BLaER1 (cell line): ENCODE data around the gene SHROOM4.

Experiments
- H3K27ac ChIP-seq: shearing (Covaris generic); formaldehyde crosslinking; 2 replicates; pipeline ENCODE4 v1.8.1; 2022
- H3K27me3 ChIP-seq: shearing (Covaris generic); formaldehyde crosslinking; 2 replicates; pipeline ENCODE4 v1.8.1; 2022
- H3K36me3 ChIP-seq: shearing (Covaris generic); formaldehyde crosslinking; 2 replicates; pipeline ENCODE4 v1.8.1; 2022
- H3K4me1 ChIP-seq: shearing (Covaris generic); formaldehyde crosslinking; 2 replicates; pipeline ENCODE4 v1.8.1; 2022
- H3K4me2 ChIP-seq: shearing (Covaris generic); formaldehyde crosslinking; 2 replicates; pipeline ENCODE4 v1.8.1; 2022
- H3K4me3 ChIP-seq: shearing (Covaris generic); formaldehyde crosslinking; 2 replicates; pipeline ENCODE4 v1.8.1; 2022
- H3K9ac ChIP-seq: shearing (Covaris generic); formaldehyde crosslinking; 2 replicates; pipeline ENCODE4 v1.8.1; 2022
- H3K9me3 ChIP-seq: shearing (Covaris generic); formaldehyde crosslinking; 2 replicates; pipeline ENCODE4 v1.8.1; 2022
- H4K20me1 ChIP-seq: shearing (Covaris generic); formaldehyde crosslinking; 2 replicates; pipeline ENCODE4 v1.8.1; 2022
- Cebpa-rat ChIP-seq: shearing (Covaris generic); IDR thresholded peaks from 2 replicates; pipeline ENCODE4 v1.8.1; 2022

Gene SHROOM4

DNA sequence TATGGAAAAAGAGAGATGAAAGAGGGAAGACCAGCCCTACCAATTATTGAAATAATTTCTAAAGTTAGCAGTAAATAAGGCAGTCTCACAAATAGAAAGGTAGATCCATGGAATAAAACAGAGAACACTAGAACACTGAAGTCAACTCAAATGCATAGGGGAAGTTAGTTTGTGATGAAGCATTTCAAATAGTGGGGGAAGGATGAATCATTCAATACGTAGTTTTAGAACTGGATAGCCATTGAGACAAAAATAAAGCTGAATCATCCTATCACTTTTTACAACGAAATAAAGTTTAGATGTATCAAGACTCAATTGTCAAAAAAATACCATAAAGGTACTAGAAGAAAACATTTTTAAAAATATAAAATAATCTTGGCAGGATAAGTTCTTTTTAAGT is 200.1 kb downstream of the SHROOM4 start:
- H3K9ac ChIP-seq, result no peak overlapping the region
- H3K36me3 ChIP-seq, result no peaks in the 10 kb centered on the region
- no peak for TF ChIP-seq Cebpa-rat
- no peaks in the 10 kb centered on the region for H3K9me3 ChIP-seq
- no peak overlapping the region for H3K4me3 ChIP-seq
- peaks cover 64% of the 10 kb centered on the region for H3K27me3 ChIP-seq
- peaks cover 5% of the 10 kb centered on the region; the same call in 1 of the 2 replicates for H3K4me1 ChIP-seq
- no peak overlapping the region for H3K4me2 ChIP-seq
- no peak overlapping the region for H3K27ac ChIP-seq
- no peaks in the 10 kb centered on the region for H4K20me1 ChIP-seq

DNA sequence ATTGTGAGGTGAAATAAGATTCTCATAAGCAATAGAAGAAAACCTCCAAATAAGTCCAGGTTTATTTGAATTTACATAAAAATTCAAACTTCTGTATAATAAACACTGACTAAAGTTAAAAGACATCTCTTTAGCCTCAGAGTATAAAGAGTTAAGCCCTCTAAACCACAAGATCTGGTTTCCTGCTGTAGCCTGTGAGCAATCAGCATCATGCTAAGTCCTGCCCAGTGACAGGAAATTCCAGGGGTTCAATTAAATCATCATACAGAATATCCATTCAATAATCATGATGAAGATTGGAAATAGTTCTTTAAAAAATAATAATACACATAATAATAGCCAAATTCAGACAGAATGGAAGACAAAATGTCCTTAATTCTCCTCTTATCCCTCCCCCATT is 204.2 kb downstream of the SHROOM4 start:
- H3K4me1 ChIP-seq, result peaks cover 5% of the 10 kb centered on the region; the same call in 1 of the 2 replicates
- no peak overlapping the region for H3K4me3 ChIP-seq
- no peak overlapping the region for H3K9ac ChIP-seq
- no peak overlapping the region for H3K27ac ChIP-seq
- H3K9me3 ChIP-seq, result no peaks in the 10 kb centered on the region
- H3K36me3 ChIP-seq, result no peaks in the 10 kb centered on the region
- peaks cover 4% of the 10 kb centered on the region; the same call in 1 of the 2 replicates for H4K20me1 ChIP-seq
- H3K4me2 ChIP-seq, result no peak overlapping the region
- no peak for TF ChIP-seq Cebpa-rat
- peaks cover 65% of the 10 kb centered on the region for H3K27me3 ChIP-seq

DNA sequence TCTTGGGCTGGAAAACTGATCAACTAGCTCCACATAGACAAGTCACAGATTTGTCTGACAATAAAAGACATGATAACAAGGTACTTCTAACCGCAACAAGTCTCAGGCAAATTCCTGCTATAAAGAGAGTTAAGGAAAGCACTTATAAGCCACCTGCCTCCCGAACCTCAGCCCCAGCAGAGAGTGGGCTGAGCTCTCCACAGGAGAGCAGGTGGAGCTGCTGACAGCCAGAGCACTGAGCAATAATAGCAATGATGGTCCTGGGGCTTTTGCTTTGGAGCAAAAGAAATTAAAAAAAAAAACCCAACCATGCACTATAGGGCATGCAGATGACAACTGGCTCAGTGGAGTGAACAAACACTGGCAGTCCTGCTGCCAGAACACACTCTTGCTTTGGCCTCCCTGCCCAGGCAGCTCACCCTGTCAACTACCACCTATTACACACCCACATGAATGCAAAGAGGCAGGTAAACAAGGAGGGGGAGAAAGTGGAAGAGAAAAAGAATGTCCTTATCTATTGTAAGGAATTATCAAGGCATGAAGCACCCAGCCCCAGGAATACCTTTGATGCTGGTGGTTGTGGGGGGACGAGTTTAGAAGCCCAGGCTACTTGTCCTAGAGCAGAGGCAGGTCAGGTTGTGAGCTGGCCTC is 207.6 kb downstream of the SHROOM4 start:
- H3K4me2 ChIP-seq, result no peak overlapping the region
- H3K9ac ChIP-seq, result no peak overlapping the region
- H4K20me1 ChIP-seq, result peaks cover 4% of the 10 kb centered on the region; the same call in 1 of the 2 replicates
- H3K9me3 ChIP-seq, result no peaks in the 10 kb centered on the region
- no peak overlapping the region for H3K27ac ChIP-seq
- H3K4me1 ChIP-seq, result peaks cover 5% of the 10 kb centered on the region; the same call in 1 of the 2 replicates
- no peak for TF ChIP-seq Cebpa-rat
- H3K4me3 ChIP-seq, result no peak overlapping the region
- H3K27me3 ChIP-seq, result peaks cover 64% of the 10 kb centered on the region
- no peaks in the 10 kb centered on the region for H3K36me3 ChIP-seq

DNA sequence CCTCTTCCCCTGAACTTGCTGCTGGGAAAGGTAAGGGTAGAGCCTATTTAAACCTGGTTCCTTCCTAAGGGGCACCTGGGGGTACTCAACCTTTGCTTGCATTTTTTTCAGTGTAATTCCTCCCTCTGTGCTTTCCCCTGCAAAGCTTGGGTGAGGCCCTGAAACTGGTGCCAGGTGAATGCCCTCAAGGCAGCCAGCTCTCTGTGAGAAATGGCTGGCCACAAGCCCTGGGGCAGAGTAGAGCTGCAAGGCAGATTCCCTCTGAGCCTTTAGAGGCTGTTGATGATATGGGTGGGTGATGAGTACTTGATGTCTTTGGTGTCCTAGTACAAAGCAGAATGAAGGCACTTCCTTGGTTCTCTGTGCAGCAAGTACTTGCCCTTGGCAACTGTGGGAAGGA is 217.9 kb downstream of the SHROOM4 start:
- H3K4me2 ChIP-seq, result no peak overlapping the region
- no peaks in the 10 kb centered on the region for H3K9me3 ChIP-seq
- no peak overlapping the region for H3K9ac ChIP-seq
- H3K4me1 ChIP-seq, result no peaks in the 10 kb centered on the region
- no peaks in the 10 kb centered on the region; the same call in 1 of the 2 replicates for H4K20me1 ChIP-seq
- H3K4me3 ChIP-seq, result no peak overlapping the region
- H3K27me3 ChIP-seq, result peaks cover 80% of the 10 kb centered on the region
- no peaks in the 10 kb centered on the region for H3K36me3 ChIP-seq
- H3K27ac ChIP-seq, result no peak overlapping the region
- no peak for TF ChIP-seq Cebpa-rat

DNA sequence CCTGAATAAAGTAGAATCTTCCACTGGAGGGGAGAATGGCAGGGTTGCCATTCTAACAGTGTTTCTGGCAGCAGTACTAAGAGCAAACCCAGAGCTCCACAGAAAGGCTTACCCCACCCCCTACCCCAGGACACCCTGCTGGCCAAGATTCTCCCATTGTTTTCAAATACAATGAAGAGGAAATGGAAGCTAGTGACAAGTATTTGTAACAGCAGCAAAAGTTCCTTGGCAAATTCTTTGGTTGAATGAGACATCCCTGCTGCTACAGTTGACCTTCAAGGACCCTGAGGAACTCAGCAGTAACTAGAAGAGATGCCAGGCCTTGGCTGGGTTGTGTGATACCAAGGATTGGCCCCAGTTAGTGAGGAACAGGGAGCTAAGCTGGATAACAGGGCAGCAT is 219.2 kb downstream of the SHROOM4 start:
- no peak overlapping the region for H3K4me2 ChIP-seq

DNA sequence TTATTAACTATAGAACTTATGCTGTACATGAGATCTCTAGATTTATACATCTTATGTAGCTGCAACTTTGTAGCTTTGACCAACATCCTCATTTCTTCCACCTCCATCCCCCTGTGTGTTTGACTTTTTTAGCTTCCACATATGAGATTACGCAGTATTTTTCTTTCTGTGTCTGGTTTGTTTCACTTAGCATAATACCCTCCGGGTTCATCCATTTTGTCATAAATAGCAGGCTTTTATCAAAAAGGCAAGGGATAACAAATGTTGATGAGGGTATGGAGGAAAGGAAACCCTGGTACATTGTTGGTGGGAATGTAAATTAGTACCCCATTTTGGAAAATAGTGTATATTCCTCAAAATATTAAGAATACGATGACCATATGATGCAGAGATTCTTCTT is 227.0 kb downstream of the SHROOM4 start:
- no peaks in the 10 kb centered on the region for H3K36me3 ChIP-seq
- H4K20me1 ChIP-seq, result no peaks in the 10 kb centered on the region
- no peaks in the 10 kb centered on the region for H3K4me1 ChIP-seq
- no peak overlapping the region for H3K9ac ChIP-seq
- H3K4me3 ChIP-seq, result no peak overlapping the region
- peaks cover 8% of the 10 kb centered on the region; the same call in 1 of the 2 replicates for H3K9me3 ChIP-seq
- no peak overlapping the region for H3K27ac ChIP-seq
- H3K4me2 ChIP-seq, result no peak overlapping the region
- no peak for TF ChIP-seq Cebpa-rat
- H3K27me3 ChIP-seq, result peaks cover 59% of the 10 kb centered on the region

More for the DNA sequence above, 219.2 kb downstream of the SHROOM4 start:
- no peak for TF ChIP-seq Cebpa-rat
- no peaks in the 10 kb centered on the region; the same call in 1 of the 2 replicates for H3K9me3 ChIP-seq
- peaks cover 78% of the 10 kb centered on the region for H3K27me3 ChIP-seq
- no peak overlapping the region for H3K9ac ChIP-seq
- no peak overlapping the region for H3K27ac ChIP-seq
- no peak overlapping the region for H3K4me3 ChIP-seq
- H3K36me3 ChIP-seq, result no peaks in the 10 kb centered on the region
- no peaks in the 10 kb centered on the region; the same call in 1 of the 2 replicates for H4K20me1 ChIP-seq
- no peaks in the 10 kb centered on the region for H3K4me1 ChIP-seq

DNA sequence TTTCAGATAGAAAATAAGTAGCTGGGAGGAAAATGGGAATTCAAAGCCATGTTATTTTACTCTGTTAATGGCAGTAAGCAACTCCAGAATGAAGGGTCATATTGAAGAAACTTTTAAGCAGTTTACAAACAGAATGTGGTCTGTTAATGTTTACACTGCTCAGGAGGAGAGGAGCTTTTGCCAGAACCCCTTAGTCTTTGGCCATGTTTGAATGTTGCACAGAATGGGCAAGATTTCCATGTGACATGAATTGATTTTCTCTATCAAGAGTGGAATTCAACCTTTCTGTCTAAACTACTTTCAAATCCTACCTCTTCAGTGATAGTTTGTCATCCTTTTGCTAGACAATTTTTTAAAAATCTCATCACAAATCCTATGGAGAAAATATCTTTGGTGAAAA is 227.6 kb downstream of the SHROOM4 start:
- Histone ChIP-seq H4K20me1 (no peaks in the 10 kb centered on the region), H3K9me3 (peaks cover 8% of the 10 kb centered on the region; the same call in 1 of the 2 replicates), H3K27ac (no peak overlapping the region), H3K27me3 (peaks cover 65% of the 10 kb centered on the region), H3K4me1 (no peaks in the 10 kb centered on the region), H3K36me3 (no peaks in the 10 kb centered on the region), H3K4me2 (no peak overlapping the region), H3K9ac (no peak overlapping the region), H3K4me3 (no peak overlapping the region)
- no peak for TF ChIP-seq Cebpa-rat

DNA sequence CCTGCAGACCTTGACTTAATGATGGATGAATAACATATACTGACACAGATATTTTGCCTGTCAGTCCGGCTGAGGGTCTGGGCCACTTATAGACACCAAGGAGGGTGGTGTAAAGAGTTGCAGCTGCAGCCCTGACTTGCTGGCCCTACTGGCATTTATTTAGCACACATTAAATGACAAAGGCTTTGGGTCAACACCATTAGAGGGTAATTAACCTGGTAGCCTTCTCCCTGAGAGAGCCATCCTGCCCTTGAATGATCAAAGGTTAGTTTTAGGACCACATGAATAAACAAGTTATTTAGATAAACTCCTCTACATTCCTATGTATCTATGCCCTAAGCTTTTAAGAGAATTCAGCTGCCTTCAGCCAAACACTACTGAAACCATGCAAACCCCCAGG is 232.6 kb downstream of the SHROOM4 start:
- no peak overlapping the region for H3K9ac ChIP-seq
- no peak overlapping the region for H3K27ac ChIP-seq
- H4K20me1 ChIP-seq, result no peaks in the 10 kb centered on the region
- TF ChIP-seq Cebpa-rat, result no peak
- H3K27me3 ChIP-seq, result peaks cover 60% of the 10 kb centered on the region
- no peak overlapping the region for H3K4me3 ChIP-seq
- no peaks in the 10 kb centered on the region for H3K4me1 ChIP-seq
- H3K9me3 ChIP-seq, result peaks cover 8% of the 10 kb centered on the region; the same call in 1 of the 2 replicates
- no peak overlapping the region for H3K4me2 ChIP-seq
- no peaks in the 10 kb centered on the region for H3K36me3 ChIP-seq

DNA sequence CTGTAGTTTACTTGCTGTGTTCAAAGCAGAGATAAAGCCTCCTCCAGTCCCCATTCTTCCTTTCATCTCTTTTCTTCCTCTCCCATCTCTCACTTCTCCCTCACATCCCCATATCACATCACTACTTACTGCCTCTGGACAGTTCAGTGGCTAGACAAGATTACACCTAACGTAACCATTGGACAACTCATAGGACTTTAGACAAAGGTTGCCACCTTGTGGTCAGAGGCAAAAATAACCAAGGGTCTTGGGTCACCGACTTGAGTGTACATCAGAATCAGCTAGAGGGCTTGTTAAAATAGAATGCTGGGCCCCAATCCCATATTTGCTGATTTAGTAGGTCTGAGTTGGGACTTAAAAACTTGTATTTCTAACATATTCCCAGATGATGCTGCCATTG is 234.0 kb downstream of the SHROOM4 start:
- H3K4me2 ChIP-seq, result no peak overlapping the region
- H4K20me1 ChIP-seq, result no peaks in the 10 kb centered on the region
- H3K27ac ChIP-seq, result no peak overlapping the region
- H3K9me3 ChIP-seq, result peaks cover 8% of the 10 kb centered on the region; the same call in 1 of the 2 replicates
- H3K4me3 ChIP-seq, result no peak overlapping the region
- H3K4me1 ChIP-seq, result no peaks in the 10 kb centered on the region
- no peaks in the 10 kb centered on the region for H3K36me3 ChIP-seq
- H3K27me3 ChIP-seq, result peaks cover 53% of the 10 kb centered on the region
- TF ChIP-seq Cebpa-rat, result no peak
- no peak overlapping the region for H3K9ac ChIP-seq

DNA sequence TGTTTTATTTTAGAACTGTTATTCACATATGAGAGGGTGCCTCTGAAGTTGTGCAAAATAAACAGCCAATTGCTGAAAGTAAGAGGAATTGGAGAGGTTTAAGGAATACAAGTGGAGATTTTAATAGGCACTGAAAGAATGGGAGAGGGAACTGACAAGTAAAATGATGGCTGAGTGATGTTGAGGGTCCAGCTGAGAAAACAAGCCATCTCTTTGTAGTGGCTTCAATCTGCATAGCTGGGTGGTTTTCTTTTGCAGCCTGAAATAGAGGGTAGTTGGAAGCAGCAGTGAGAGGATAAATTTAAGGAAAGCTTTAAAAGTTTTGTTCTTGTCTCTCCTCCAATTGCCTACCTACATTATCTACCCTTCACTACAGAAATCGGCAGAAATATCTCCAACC is 236.7 kb downstream of the SHROOM4 start:
- H3K36me3 ChIP-seq, result no peaks in the 10 kb centered on the region
- H4K20me1 ChIP-seq, result no peaks in the 10 kb centered on the region
- H3K27me3 ChIP-seq, result peaks cover 55% of the 10 kb centered on the region
- no peak overlapping the region for H3K4me3 ChIP-seq
- H3K27ac ChIP-seq, result no peak overlapping the region
- H3K9me3 ChIP-seq, result no peaks in the 10 kb centered on the region
- no peak overlapping the region for H3K9ac ChIP-seq
- TF ChIP-seq Cebpa-rat, result no peak
- H3K4me1 ChIP-seq, result no peaks in the 10 kb centered on the region
- no peak overlapping the region for H3K4me2 ChIP-seq
